Esophagus squamous epithelium (tissue), 4 donors: ENCODE data around the gene GAS2.

Source experiments
- CTCF ChIP-seq, 6 experiments: fragments of 450-650 bp in 4 of 6; fragments of 200-600 bp in 2 of 6; sonication (generic) in 2 of 6; IDR thresholded peaks; one replicate each; pipeline ENCODE4 v1.5.1; 2016 to 2019; ENCODE audit warnings: antibody characterized with exemption in 6 of 6, mild to moderate bottlenecking in 4 of 6, moderate library complexity in 4 of 6
- POLR2A ChIP-seq, 4 donors: fragments of 450-650 bp; IDR thresholded peaks; one replicate each; pipeline ENCODE4 v1.6.1; 2017; ENCODE audit warnings: antibody characterized with exemption in 4 of 4, mild to moderate bottlenecking in 4 of 4, moderate library complexity in 3 of 4

GRCh38 chr11:22725079-22725478 lies 58.7 kb downstream of the GAS2 start:
- TF ChIP-seq CTCF (IDR thresholded peaks at IDR 0.05): no peak
- no peak for TF ChIP-seq POLR2A (IDR thresholded peaks at IDR 0.05)
